ENCODE results near the gene MIS12.

GRCh38 chr17:5437721-5438317 is 48.5 kb upstream of the MIS12 start:
- TF ChIP-seq EZH2 (IDR thresholded peaks at IDR 0.05), result no peak
- no peak for TF ChIP-seq POLR2AphosphoS5 (IDR thresholded peaks at IDR 0.05; ENCODE audit: borderline replicate concordance, low read depth, low read length)

Measured in SK-N-MC (cell line).